ENCODE results near the gene OR2AJ1.

The OR2AJ1 gene

GRCh38 chr1:247962911-247963588 lies 38.4 kb downstream of the OR2AJ1 start:
- DNase-seq (ENCODE audit: extremely low read depth, low read depth) = no peak
- no peak for TF ChIP-seq CTCF (IDR thresholded peaks at IDR 0.05; ENCODE audit: low read depth, low read length)

GRCh38 chr1:247964933-247965332 lies 40.2 kb downstream of the OR2AJ1 start, which contains the start of gene OR2AK2:
TSS of gene OR2AK2 (plus strand) at chr1:247965233. CDS start at chr1:247965377, 144 bp downstream.
- TF ChIP-seq CTCF (IDR thresholded peaks at IDR 0.05; ENCODE audit: low read depth, low read length) = no peak
- DNase-seq (ENCODE audit: extremely low read depth, low read depth) = no peak

- no peak for DNase-seq (ENCODE audit: extremely low read depth, low read depth)
- no peak for TF ChIP-seq CTCF (IDR thresholded peaks at IDR 0.05; ENCODE audit: low read depth, low read length)
These were observed 42.0 kb downstream of the OR2AJ1 start for GRCh38 chr1:247966532-247967204.

Measured in AG09319 (cell line).